ENCODE results near the gene MIOX. TPM values are rescaled to one million over a fixed set of nuclear protein-coding genes. Genes with fewer than 3 reads are reported as not detected.
A peak's percentile ranks its signal among the peaks of the same experiment; 100 is the strongest.

The MIOX gene
- total and polyA plus RNA-seq, 9 of the 15 experiments (the other 6 are each of a cell fraction or from before 2014, with no cell fraction given) = 0.08 TPM; not detected in 8

- TF ChIP-seq, protein P1, sequence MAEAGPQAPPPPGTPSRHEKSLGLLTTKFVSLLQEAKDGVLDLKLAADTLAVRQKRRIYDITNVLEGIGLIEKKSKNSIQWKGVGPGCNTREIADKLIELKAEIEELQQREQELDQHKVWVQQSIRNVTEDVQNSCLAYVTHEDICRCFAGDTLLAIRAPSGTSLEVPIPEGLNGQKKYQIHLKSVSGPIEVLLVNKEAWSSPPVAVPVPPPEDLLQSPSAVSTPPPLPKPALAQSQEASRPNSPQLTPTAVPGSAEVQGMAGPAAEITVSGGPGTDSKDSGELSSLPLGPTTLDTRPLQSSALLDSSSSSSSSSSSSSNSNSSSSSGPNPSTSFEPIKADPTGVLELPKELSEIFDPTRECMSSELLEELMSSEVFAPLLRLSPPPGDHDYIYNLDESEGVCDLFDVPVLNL (CRISPR knock-in tag; IDR thresholded peaks at IDR 0.05; ENCODE audit: low read depth) = no peak
- TF ChIP-seq LEF1 (IDR thresholded peaks at IDR 0.05) (no peak), HCFC1 (IDR thresholded peaks at IDR 0.05; ENCODE audit: low read depth, low read length) (no peak), HDAC1 (IDR thresholded peaks at IDR 0.05) (no peak), CEBPZ (IDR thresholded peaks at IDR 0.05; ENCODE audit: borderline replicate concordance, low read depth, low read length) (no peak), ZNF507 (tag; conservative IDR thresholded peaks at IDR 0.05) (no peak), MLX (CRISPR knock-in tag; conservative IDR thresholded peaks at IDR 0.05) (no peak), TAF1 (IDR thresholded peaks at IDR 0.05; ENCODE audit: control insufficient read depth, extremely low read depth, insufficient read depth, low read length, severe bottlenecking) (no peak), KAT2B (IDR thresholded peaks at IDR 0.05; ENCODE audit: low read depth, low read length) (no peak), ZSCAN32 (CRISPR knock-in tag; IDR thresholded peaks at IDR 0.05) (no peak), IRF2 (CRISPR knock-in tag; IDR thresholded peaks at IDR 0.05) (no peak), NFRKB (IDR thresholded peaks at IDR 0.05; ENCODE audit: low read depth) (no peak), SP2 (IDR thresholded peaks at IDR 0.05; ENCODE audit: extremely low read depth, low read depth, low read length, poor library complexity, severe bottlenecking) (no peak), ESRRB (CRISPR knock-in tag; IDR thresholded peaks at IDR 0.05; ENCODE audit: borderline replicate concordance) (no peak), ETV6 (IDR thresholded peaks at IDR 0.05; ENCODE audit: borderline replicate concordance in 1 of 2, low read depth in 2 of 2, low read length in 1 of 2) (no peak), ETV6 (CRISPR knock-in tag; IDR thresholded peaks at IDR 0.05; ENCODE audit: borderline replicate concordance) (no peak), ZBTB7A (IDR thresholded peaks at IDR 0.05; ENCODE audit: borderline replicate concordance, control insufficient read depth, low read depth, low read length) (peak; percentile 40; the same call in 1 of the 2 replicates), GATA2 (CRISPR knock-in tag; IDR thresholded peaks at IDR 0.05) (no peak), TEAD1 (CRISPR knock-in tag; IDR thresholded peaks at IDR 0.05) (no peak), MCM7 (IDR thresholded peaks at IDR 0.05) (no peak)
- TF ChIP-seq, protein P2, sequence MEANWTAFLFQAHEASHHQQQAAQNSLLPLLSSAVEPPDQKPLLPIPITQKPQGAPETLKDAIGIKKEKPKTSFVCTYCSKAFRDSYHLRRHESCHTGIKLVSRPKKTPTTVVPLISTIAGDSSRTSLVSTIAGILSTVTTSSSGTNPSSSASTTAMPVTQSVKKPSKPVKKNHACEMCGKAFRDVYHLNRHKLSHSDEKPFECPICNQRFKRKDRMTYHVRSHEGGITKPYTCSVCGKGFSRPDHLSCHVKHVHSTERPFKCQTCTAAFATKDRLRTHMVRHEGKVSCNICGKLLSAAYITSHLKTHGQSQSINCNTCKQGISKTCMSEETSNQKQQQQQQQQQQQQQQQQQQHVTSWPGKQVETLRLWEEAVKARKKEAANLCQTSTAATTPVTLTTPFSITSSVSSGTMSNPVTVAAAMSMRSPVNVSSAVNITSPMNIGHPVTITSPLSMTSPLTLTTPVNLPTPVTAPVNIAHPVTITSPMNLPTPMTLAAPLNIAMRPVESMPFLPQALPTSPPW (CRISPR knock-in tag; IDR thresholded peaks at IDR 0.05) = peak; percentile 48
Measured at GRCh38 chr22:50474710-50475651, 11.7 kb upstream of the MIOX start, which contains the start of gene SBF1 (continued).
